OCI-LY7 (cell line): Measurements from ENCODE around the gene THRSP.

Experiments
- EZH2phosphoT487 ChIP-seq: fragments of 200-600 bp; sonication (generic); IDR thresholded peaks from 2 replicates; pipeline ENCODE4 v1.6.1; 2018; ENCODE audit warnings: low read depth, borderline replicate concordance, mild to moderate bottlenecking, mixed run types, antibody characterized with exemption, low read length, moderate library complexity, mixed read lengths
- TF ChIP-seq, protein P1 (sequence below): fragments of 200-600 bp; sonication (generic); conservative IDR thresholded peaks from 2 replicates; pipeline ENCODE4 v1.5.1; 2014; ENCODE audit warnings: mild to moderate bottlenecking, antibody characterized with exemption, low read length, moderate library complexity, mixed read lengths

DNA sequence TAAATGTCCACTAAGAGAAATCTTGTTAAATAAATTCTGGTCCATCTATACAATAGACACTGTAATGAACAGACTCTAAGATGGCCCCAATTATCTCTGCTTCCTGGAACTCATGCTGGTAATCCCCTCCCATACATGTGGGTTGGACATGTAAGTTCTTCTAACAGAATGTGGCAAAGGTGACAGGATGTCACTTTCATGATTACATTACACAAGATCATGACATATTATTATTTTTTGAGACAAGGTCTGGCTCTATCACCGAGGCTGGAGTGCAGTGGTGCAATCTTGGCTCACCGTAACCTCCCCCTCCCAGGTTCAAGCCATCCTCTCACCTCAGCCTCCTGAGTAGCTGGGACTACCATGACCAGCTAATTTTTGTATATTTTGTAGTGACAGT lies 30.6 kb downstream of the THRSP start:
- TF ChIP-seq, protein P1, sequence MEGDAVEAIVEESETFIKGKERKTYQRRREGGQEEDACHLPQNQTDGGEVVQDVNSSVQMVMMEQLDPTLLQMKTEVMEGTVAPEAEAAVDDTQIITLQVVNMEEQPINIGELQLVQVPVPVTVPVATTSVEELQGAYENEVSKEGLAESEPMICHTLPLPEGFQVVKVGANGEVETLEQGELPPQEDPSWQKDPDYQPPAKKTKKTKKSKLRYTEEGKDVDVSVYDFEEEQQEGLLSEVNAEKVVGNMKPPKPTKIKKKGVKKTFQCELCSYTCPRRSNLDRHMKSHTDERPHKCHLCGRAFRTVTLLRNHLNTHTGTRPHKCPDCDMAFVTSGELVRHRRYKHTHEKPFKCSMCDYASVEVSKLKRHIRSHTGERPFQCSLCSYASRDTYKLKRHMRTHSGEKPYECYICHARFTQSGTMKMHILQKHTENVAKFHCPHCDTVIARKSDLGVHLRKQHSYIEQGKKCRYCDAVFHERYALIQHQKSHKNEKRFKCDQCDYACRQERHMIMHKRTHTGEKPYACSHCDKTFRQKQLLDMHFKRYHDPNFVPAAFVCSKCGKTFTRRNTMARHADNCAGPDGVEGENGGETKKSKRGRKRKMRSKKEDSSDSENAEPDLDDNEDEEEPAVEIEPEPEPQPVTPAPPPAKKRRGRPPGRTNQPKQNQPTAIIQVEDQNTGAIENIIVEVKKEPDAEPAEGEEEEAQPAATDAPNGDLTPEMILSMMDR, result no peak
- TF ChIP-seq EZH2phosphoT487, result no peak
